Mucosa of gallbladder (tissue), 1 donor: ENCODE results near the gene IFNL1. TPM values are rescaled to one million over a fixed set of nuclear protein-coding genes. Genes with fewer than 3 reads are reported as not detected.
"Not testable (repeated sequence)": the region's sequence is repeated elsewhere in the genome, so short reads cannot be mapped to it uniquely, and the experiment has no call there.

Source experiments
- DNase-seq: peaks from one replicate; pipeline ENCODE4 v3.0.0-alpha.2; 2020; ENCODE audit warnings: low spot score
- total RNA-seq: library from RNA; stranded (reverse); gene quantifications from one replicate; pipeline ENCODE4 v1.2.1, GENCODE V29; 2021
- donor health status: DM: no; HTN: no; CAD: no.

IFNL1 gene
- total RNA-seq, 1 donor from 2014 or later, result not detected

GRCh38 chr19:39332293-39332692 lies 36.1 kb downstream of the IFNL1 start:
- no peak for DNase-seq

GRCh38 chr19:39332738-39333137 lies 36.5 kb downstream of the IFNL1 start:
- not testable (repeated sequence) for DNase-seq

- DNase-seq, result no peak
Observed at GRCh38 chr19:39333507-39333906, 37.3 kb downstream of the IFNL1 start.

GRCh38 chr19:39334444-39334976 lies 38.3 kb downstream of the IFNL1 start:
- DNase-seq, result no peak

GRCh38 chr19:39335168-39335548 lies 39.0 kb downstream of the IFNL1 start:
- DNase-seq, result no peak

GRCh38 chr19:39336483-39336882 lies 40.3 kb downstream of the IFNL1 start:
- DNase-seq, result no peak

GRCh38 chr19:39339674-39340073 lies 43.5 kb downstream of the IFNL1 start:
- no peak for DNase-seq

GRCh38 chr19:39340156-39340555 lies 43.9 kb downstream of the IFNL1 start:
- not testable (repeated sequence) for DNase-seq

GRCh38 chr19:39341129-39341718 lies 45.0 kb downstream of the IFNL1 start:
- DNase-seq, result no peak

- peak; percentile 99 for DNase-seq
Observed at GRCh38 chr19:39341719-39342604, 45.8 kb downstream of the IFNL1 start, which contains the start of gene SAMD4B. SAMD4B (plus strand) TSS chr19:39342421; CDS start chr19:39356894, 14,473 bp downstream.

GRCh38 chr19:39342647-39343305 lies 46.6 kb downstream of the IFNL1 start:
- no peak for DNase-seq

- DNase-seq, result no peak
Observed at GRCh38 chr19:39345956-39346355, 49.7 kb downstream of the IFNL1 start.

- no peak for DNase-seq
Observed at GRCh38 chr19:39347332-39348164, 51.3 kb downstream of the IFNL1 start.

Other genes starting within 250 kb of the IFNL1 start
- 7.3 TPM for gene ACP7, start 212.0 kb upstream of the IFNL1 start, total RNA-seq
- 89.3 TPM for gene PAK4, start 170.6 kb upstream of the IFNL1 start, total RNA-seq
- 0.17 TPM for gene NCCRP1, start 99.4 kb upstream of the IFNL1 start, total RNA-seq
- gene SYCN, start 92.1 kb upstream of the IFNL1 start, total RNA-seq, result 1.1 TPM
- gene IFNL3, start 51.4 kb upstream of the IFNL1 start, total RNA-seq, result not detected
- not detected for gene IFNL4, start 47.6 kb upstream of the IFNL1 start, total RNA-seq
- not detected for gene IFNL2, start 28.0 kb upstream of the IFNL1 start, total RNA-seq
- 1.6 TPM for gene LRFN1, start 24.5 kb downstream of the IFNL1 start, total RNA-seq
- gene GMFG, start 39.6 kb downstream of the IFNL1 start, total RNA-seq, result 29.0 TPM
- gene SAMD4B, start 46.0 kb downstream of the IFNL1 start, total RNA-seq, result 106 TPM
- gene PAF1, start 94.7 kb downstream of the IFNL1 start, total RNA-seq, result 50.5 TPM
- gene MED29, start 95.0 kb downstream of the IFNL1 start, total RNA-seq, result 46.0 TPM
- 180 TPM for gene ZFP36, start 110.4 kb downstream of the IFNL1 start, total RNA-seq
- gene PLEKHG2, start 116.3 kb downstream of the IFNL1 start, total RNA-seq, result 41.8 TPM
- gene RPS16, start 139.5 kb downstream of the IFNL1 start, total RNA-seq, result 1,378 TPM
- gene SUPT5H, start 149.2 kb downstream of the IFNL1 start, total RNA-seq, result 157 TPM
- gene TIMM50, start 184.4 kb downstream of the IFNL1 start, total RNA-seq, result 53.3 TPM
- not detected for gene DLL3, start 202.5 kb downstream of the IFNL1 start, total RNA-seq
- gene SELENOV, start 218.7 kb downstream of the IFNL1 start, total RNA-seq, result not detected
- gene EID2B, start 236.4 kb downstream of the IFNL1 start, total RNA-seq, result 2.6 TPM
- gene EID2, start 243.8 kb downstream of the IFNL1 start, total RNA-seq, result 15.0 TPM